Astrocyte (in vitro differentiated cells and primary cell): ENCODE results near the gene PDE7B. TPM values are rescaled to one million over a fixed set of nuclear protein-coding genes. Genes with fewer than 3 reads are reported as not detected.

Experiments
- DNase-seq: peaks from one replicate; pipeline ENCODE4 v3.0.0-alpha.2; 2010; ENCODE audit warnings: low read depth
- FAIRE-seq: peaks from 2 replicates; lab custom pipeline; 2011; peaks lifted over from hg19 to GRCh38; lab: Jason Lieb, UNC
- H2AFZ ChIP-seq: 2 replicates; pipeline ENCODE4 v1.6.0; 2012; ENCODE audit warnings: low read depth, low read length, inconsistent platforms
- H3K27ac ChIP-seq: 2 replicates; pipeline ENCODE4 v1.5.1; 2011; ENCODE audit warnings: low read depth, low read length, inconsistent platforms
- H3K27me3 ChIP-seq: 2 replicates; pipeline ENCODE4 v1.6.0; 2011; ENCODE audit warnings: low read length, inconsistent platforms; ENCODE audit not compliant: insufficient read depth
- H3K36me3 ChIP-seq: 2 replicates; pipeline ENCODE4 v1.5.1; 2011; ENCODE audit warnings: low read length, inconsistent platforms; ENCODE audit not compliant: insufficient read depth
- H3K4me1 ChIP-seq: 2 replicates; pipeline ENCODE4 v1.5.1; 2011; ENCODE audit warnings: low read length, inconsistent platforms; ENCODE audit not compliant: insufficient read depth
- H3K4me2 ChIP-seq: 2 replicates; pipeline ENCODE4 v1.6.0; 2012; ENCODE audit warnings: low read length, inconsistent platforms
- H3K4me3 ChIP-seq: 2 replicates; pipeline ENCODE4 v1.5.1; 2011; ENCODE audit warnings: low read depth, mild to moderate bottlenecking, low read length, inconsistent platforms; ENCODE audit not compliant: insufficient read depth
- H3K79me2 ChIP-seq: 2 replicates; pipeline ENCODE4 v1.6.0; 2012; ENCODE audit warnings: mild to moderate bottlenecking, low read length, inconsistent platforms; ENCODE audit not compliant: insufficient read depth
- H3K9ac ChIP-seq: 2 replicates; pipeline ENCODE4 v1.6.0; 2012; ENCODE audit warnings: mild to moderate bottlenecking, low read length, inconsistent platforms
- H3K9me3 ChIP-seq: 2 replicates; pipeline ENCODE4 v1.5.1; 2012; ENCODE audit warnings: low read depth, mild to moderate bottlenecking, low read length, inconsistent platforms; ENCODE audit not compliant: insufficient read depth
- H4K20me1 ChIP-seq: 2 replicates; pipeline ENCODE4 v1.6.0; 2012; ENCODE audit warnings: low read length, inconsistent platforms; ENCODE audit not compliant: insufficient read depth
- H3K27ac Mint-ChIP-seq: one replicate; pipeline ENCODE4 v1.8.0; 2021; ENCODE audit warnings: mild to moderate bottlenecking, mixed read lengths; ENCODE audit not compliant: unreplicated experiment
- H3K27me3 Mint-ChIP-seq: one replicate; pipeline ENCODE4 v1.8.0; 2021; ENCODE audit warnings: low read depth, mixed read lengths; ENCODE audit not compliant: unreplicated experiment
- H3K36me3 Mint-ChIP-seq: one replicate; pipeline ENCODE4 v1.8.0; 2021; ENCODE audit warnings: low read depth, mixed read lengths; ENCODE audit not compliant: unreplicated experiment
- H3K4me1 Mint-ChIP-seq: one replicate; pipeline ENCODE4 v1.8.0; 2021; ENCODE audit warnings: low read depth, mixed read lengths; ENCODE audit not compliant: unreplicated experiment
- H3K4me3 Mint-ChIP-seq: one replicate; pipeline ENCODE4 v1.8.0; 2021; ENCODE audit warnings: mild to moderate bottlenecking, moderate library complexity, mixed read lengths; ENCODE audit not compliant: unreplicated experiment
- H3K9me3 Mint-ChIP-seq: one replicate; pipeline ENCODE4 v1.8.0; 2021; ENCODE audit warnings: mild to moderate bottlenecking, mixed read lengths; ENCODE audit not compliant: unreplicated experiment
- EZH2 ChIP-seq: IDR thresholded peaks from 2 replicates; pipeline ENCODE4 v1.6.1; 2012; ENCODE audit warnings: mild to moderate bottlenecking, low read length, inconsistent platforms; ENCODE audit not compliant: insufficient read depth
- total RNA-seq: library from RNA; stranded (reverse); gene quantifications from 2 replicates; pipeline ENCODE4 v1.2.1, GENCODE V29; 2021
- TF ChIP-seq, protein P1 (sequence below): IDR thresholded peaks from 2 replicates; pipeline ENCODE4 v1.5.1; 2011; ENCODE audit warnings: low read depth, mild to moderate bottlenecking, inconsistent platforms, low read length, moderate library complexity; ENCODE audit not compliant: insufficient read depth

Gene PDE7B
- total RNA-seq, 1 donor from 2014 or later: 0.27 TPM

DNA sequence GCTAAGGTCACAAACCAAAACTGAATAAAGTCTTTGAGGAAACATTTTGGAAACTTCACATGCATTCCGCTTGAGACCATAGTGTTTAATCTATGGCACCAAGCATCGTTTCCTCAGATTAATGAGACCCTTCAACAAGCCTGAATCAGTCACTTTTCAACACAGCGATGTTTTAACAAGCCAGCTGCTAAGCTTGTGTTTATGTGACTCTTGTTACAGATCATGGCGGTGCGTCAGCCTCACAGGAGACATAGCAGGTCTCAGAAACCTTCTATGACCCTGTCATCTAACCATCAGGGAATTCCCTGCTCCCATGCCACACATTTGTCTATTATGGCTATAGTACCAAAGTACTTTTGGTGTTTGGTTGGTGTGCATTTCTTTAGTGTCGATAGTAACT lies 341.4 kb downstream of the PDE7B start:
- Mint-ChIP-seq H3K27me3 (no peaks in the 10 kb centered on the region), H3K4me3 (no peak overlapping the region), H3K4me1 (no peaks in the 10 kb centered on the region), H3K9me3 (no peaks in the 10 kb centered on the region), H3K27ac (no peak overlapping the region), H3K36me3 (no peaks in the 10 kb centered on the region)
- no peaks in the 10 kb centered on the region for H4K20me1 ChIP-seq
- H3K27ac ChIP-seq: no peak overlapping the region
- H3K9me3 ChIP-seq: no peaks in the 10 kb centered on the region
- H3K27me3 ChIP-seq: no peaks in the 10 kb centered on the region
- no peaks in the 10 kb centered on the region for H3K4me1 ChIP-seq
- no peaks in the 10 kb centered on the region for H3K79me2 ChIP-seq
- TF ChIP-seq, protein P1, sequence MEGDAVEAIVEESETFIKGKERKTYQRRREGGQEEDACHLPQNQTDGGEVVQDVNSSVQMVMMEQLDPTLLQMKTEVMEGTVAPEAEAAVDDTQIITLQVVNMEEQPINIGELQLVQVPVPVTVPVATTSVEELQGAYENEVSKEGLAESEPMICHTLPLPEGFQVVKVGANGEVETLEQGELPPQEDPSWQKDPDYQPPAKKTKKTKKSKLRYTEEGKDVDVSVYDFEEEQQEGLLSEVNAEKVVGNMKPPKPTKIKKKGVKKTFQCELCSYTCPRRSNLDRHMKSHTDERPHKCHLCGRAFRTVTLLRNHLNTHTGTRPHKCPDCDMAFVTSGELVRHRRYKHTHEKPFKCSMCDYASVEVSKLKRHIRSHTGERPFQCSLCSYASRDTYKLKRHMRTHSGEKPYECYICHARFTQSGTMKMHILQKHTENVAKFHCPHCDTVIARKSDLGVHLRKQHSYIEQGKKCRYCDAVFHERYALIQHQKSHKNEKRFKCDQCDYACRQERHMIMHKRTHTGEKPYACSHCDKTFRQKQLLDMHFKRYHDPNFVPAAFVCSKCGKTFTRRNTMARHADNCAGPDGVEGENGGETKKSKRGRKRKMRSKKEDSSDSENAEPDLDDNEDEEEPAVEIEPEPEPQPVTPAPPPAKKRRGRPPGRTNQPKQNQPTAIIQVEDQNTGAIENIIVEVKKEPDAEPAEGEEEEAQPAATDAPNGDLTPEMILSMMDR: no peak
- no peak for TF ChIP-seq EZH2
- no peak overlapping the region for H3K4me3 ChIP-seq
- FAIRE-seq (no peak), DNase-seq (no peak)
- H3K9ac ChIP-seq: no peak overlapping the region
- no peaks in the 10 kb centered on the region for H3K36me3 ChIP-seq
- H2AFZ ChIP-seq: no peak overlapping the region
- no peak overlapping the region for H3K4me2 ChIP-seq

DNA sequence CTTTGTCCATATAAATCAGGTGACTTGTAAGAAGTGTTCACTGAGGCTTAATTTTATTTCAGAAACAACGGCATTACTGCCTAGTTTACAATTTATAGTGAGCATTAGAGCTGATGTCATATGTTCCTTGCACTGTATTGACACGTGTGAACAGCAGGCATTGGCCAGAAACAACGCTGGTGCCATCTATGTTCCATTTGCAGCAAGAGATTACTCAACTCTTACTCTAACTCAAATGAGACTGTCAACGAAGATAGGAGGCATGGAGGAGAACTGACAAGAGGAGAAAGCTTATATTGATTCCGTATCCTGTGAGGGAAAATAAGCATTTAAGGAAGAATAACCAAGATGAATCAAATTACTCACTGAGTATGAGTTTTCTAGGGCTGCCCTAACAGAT lies 350.2 kb downstream of the PDE7B start:
- TF ChIP-seq, protein P1: no peak
- TF ChIP-seq EZH2: no peak
- Mint-ChIP-seq H3K4me3 (no peak overlapping the region), H3K4me1 (no peaks in the 10 kb centered on the region)

DNA sequence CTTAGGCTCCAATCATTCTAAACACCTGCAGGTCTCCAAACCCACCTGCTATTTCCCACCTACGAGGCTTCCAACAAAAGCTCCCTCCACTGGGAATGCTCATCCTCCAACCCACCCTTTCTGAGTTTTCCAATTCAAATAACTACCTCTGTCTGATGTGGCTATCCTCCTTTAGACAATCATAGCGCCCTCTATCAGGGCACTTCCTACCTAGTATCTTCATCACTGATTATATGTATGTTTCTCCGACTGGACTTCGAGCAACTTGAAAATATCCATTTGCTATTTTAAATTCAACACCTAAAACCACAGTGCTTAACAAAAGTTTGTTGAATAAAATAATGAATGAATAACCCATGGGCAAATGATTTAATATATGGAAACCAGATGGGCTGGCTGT lies 357.3 kb downstream of the PDE7B start:
- no peaks in the 10 kb centered on the region for H3K79me2 ChIP-seq
- Mint-ChIP-seq H3K4me3 (no peak overlapping the region), H3K27ac (no peak overlapping the region), H3K4me1 (no peaks in the 10 kb centered on the region), H3K9me3 (peaks cover 3% of the 10 kb centered on the region), H3K27me3 (no peaks in the 10 kb centered on the region), H3K36me3 (no peaks in the 10 kb centered on the region)
- H3K4me1 ChIP-seq: no peaks in the 10 kb centered on the region
- H3K27ac ChIP-seq: no peak overlapping the region
- no peak overlapping the region for H3K9ac ChIP-seq
- no peak for TF ChIP-seq EZH2
- TF ChIP-seq, protein P1: no peak
- H4K20me1 ChIP-seq: no peaks in the 10 kb centered on the region
- DNase-seq: no peak
- no peaks in the 10 kb centered on the region for H3K36me3 ChIP-seq
- H3K27me3 ChIP-seq: no peaks in the 10 kb centered on the region
- no peak for FAIRE-seq
- H3K4me2 ChIP-seq: no peak overlapping the region
- H3K9me3 ChIP-seq: no peaks in the 10 kb centered on the region
- H2AFZ ChIP-seq: no peak overlapping the region
- no peak overlapping the region for H3K4me3 ChIP-seq

More for the DNA sequence above, 350.2 kb downstream of the PDE7B start:
- Histone ChIP-seq H3K4me2 (no peak overlapping the region), H3K9me3 (no peaks in the 10 kb centered on the region), H3K4me1 (no peaks in the 10 kb centered on the region), H3K79me2 (no peaks in the 10 kb centered on the region), H3K4me3 (no peak overlapping the region), H3K27me3 (no peaks in the 10 kb centered on the region), H3K9ac (no peak overlapping the region), H4K20me1 (no peaks in the 10 kb centered on the region), H3K27ac (no peak overlapping the region), H3K36me3 (no peaks in the 10 kb centered on the region), H2AFZ (no peak overlapping the region)
- FAIRE-seq (no peak), DNase-seq (no peak)
- no peak overlapping the region for H3K27ac Mint-ChIP-seq
- H3K36me3 Mint-ChIP-seq: no peaks in the 10 kb centered on the region
- H3K9me3 Mint-ChIP-seq: no peaks in the 10 kb centered on the region
- H3K27me3 Mint-ChIP-seq: no peaks in the 10 kb centered on the region
